DMS 273 treated with DMSO at 0.1 percent for 48 hours (cell line): ENCODE measurements around the gene PTPRM.
A peak's percentile ranks its signal among the peaks of the same experiment; 100 is the strongest.

ENCODE experiments used
- DNase-seq: peaks from one replicate; lab custom pipeline; 2025; lab: John Stamatoyannopoulos, UW

Gene PTPRM

GRCh38 chr18:7809455-7809854 lies 242.3 kb downstream of the PTPRM start:
- no peak for DNase-seq

GRCh38 chr18:7809978-7810377 lies 242.9 kb downstream of the PTPRM start:
- no peak for DNase-seq

- no peak for DNase-seq
Observed at GRCh38 chr18:7812431-7813063, 245.4 kb downstream of the PTPRM start.

GRCh38 chr18:7813131-7813530 lies 246.0 kb downstream of the PTPRM start:
- no peak for DNase-seq

GRCh38 chr18:7814754-7815315 lies 247.7 kb downstream of the PTPRM start:
- no peak for DNase-seq

GRCh38 chr18:7815787-7816186 lies 248.7 kb downstream of the PTPRM start:
- DNase-seq, result no peak

GRCh38 chr18:7817575-7818230 lies 250.6 kb downstream of the PTPRM start:
- no peak for DNase-seq

GRCh38 chr18:7821784-7822183 lies 254.7 kb downstream of the PTPRM start:
- no peak for DNase-seq

GRCh38 chr18:7822435-7823331 lies 255.6 kb downstream of the PTPRM start:
- DNase-seq, result no peak

- no peak for DNase-seq
Observed at GRCh38 chr18:7824970-7825369, 257.9 kb downstream of the PTPRM start.

- DNase-seq, result peak; percentile 28
Observed at GRCh38 chr18:7830468-7830867, 263.4 kb downstream of the PTPRM start.

- DNase-seq, result no peak
Observed at GRCh38 chr18:7839548-7839947, 272.4 kb downstream of the PTPRM start.

- no peak for DNase-seq
Observed at GRCh38 chr18:7840411-7840810, 273.3 kb downstream of the PTPRM start.

- no peak for DNase-seq
Observed at GRCh38 chr18:7844017-7844416, 276.9 kb downstream of the PTPRM start.

GRCh38 chr18:7844418-7844817 lies 277.3 kb downstream of the PTPRM start:
- DNase-seq, result no peak

- DNase-seq, result no peak
Observed at GRCh38 chr18:7846335-7846734, 279.2 kb downstream of the PTPRM start.

- DNase-seq, result no peak
Observed at GRCh38 chr18:7847357-7848053, 280.4 kb downstream of the PTPRM start.

- no peak for DNase-seq
Observed at GRCh38 chr18:7848054-7848412, 280.9 kb downstream of the PTPRM start.

- DNase-seq, result no peak
Observed at GRCh38 chr18:7850446-7850845, 283.3 kb downstream of the PTPRM start.

GRCh38 chr18:7855028-7855427 lies 287.9 kb downstream of the PTPRM start:
- DNase-seq, result no peak

GRCh38 chr18:7855671-7856070 lies 288.6 kb downstream of the PTPRM start:
- DNase-seq, result no peak

- DNase-seq, result no peak
Observed at GRCh38 chr18:7856116-7856515, 289.0 kb downstream of the PTPRM start.
